K562 (cell line): ENCODE results near the gene MATN1.

Experiments used
- ADNP ChIP-seq: fragments of 200-800 bp; sonication (Bioruptor generic); IDR thresholded peaks from 2 replicates; pipeline ENCODE4 v1.6.1; 2016; ENCODE audit warnings: missing genetic modification characterization, missing compliant biosample characterization
- EHMT2 ChIP-seq: fragments of 450-650 bp; IDR thresholded peaks from 2 replicates; pipeline ENCODE4 v1.6.1; 2018; ENCODE audit warnings: antibody characterized with exemption
- ESRRA ChIP-seq: fragments of 450-650 bp; IDR thresholded peaks from 2 replicates; pipeline ENCODE4 v1.6.1; 2014; ENCODE audit warnings: low read depth, mild to moderate bottlenecking, moderate library complexity, borderline replicate concordance
- ETV1 ChIP-seq: fragments of 450-650 bp; conservative IDR thresholded peaks from 2 replicates; pipeline ENCODE4 v1.6.1; 2016; ENCODE audit warnings: missing genetic modification characterization, control low read depth, low read depth, missing compliant biosample characterization
- LEF1 ChIP-seq: fragments of 450-650 bp; IDR thresholded peaks from 2 replicates; pipeline ENCODE4 v1.6.1; 2016; ENCODE audit warnings: mild to moderate bottlenecking
- MAFG ChIP-seq: fragments of 450-650 bp; conservative IDR thresholded peaks from 2 replicates; pipeline ENCODE4 v1.6.1; 2016; ENCODE audit warnings: missing genetic modification characterization, missing compliant biosample characterization
- MCM5 ChIP-seq: fragments of 450-650 bp; IDR thresholded peaks from 2 replicates; pipeline ENCODE4 v1.6.1; 2016; ENCODE audit warnings: low read depth
- POLR2A ChIP-seq: fragments of 450-650 bp; conservative IDR thresholded peaks from 2 replicates; pipeline ENCODE4 v1.6.1; 2016
- SNAPC5 ChIP-seq: fragments of 250-450 bp; sonication (Bioruptor Pico); IDR thresholded peaks from 2 replicates; pipeline ENCODE4 v1.8.0; 2021; ENCODE audit warnings: moderate library complexity, mild to moderate bottlenecking, inconsistent platforms
- USF2 ChIP-seq: sonication (generic); formaldehyde crosslinking; IDR thresholded peaks from 2 replicates; pipeline ENCODE4 v1.5.0; 2020; ENCODE audit warnings: missing genetic modification reagents
- ZKSCAN1 ChIP-seq: fragments of 150-350 bp; IDR thresholded peaks from 2 replicates; pipeline ENCODE4 v1.6.1; 2016; ENCODE audit warnings: low read depth, low read length
- ZNF41 ChIP-seq: fragments of 250-450 bp; sonication (Bioruptor Pico); conservative IDR thresholded peaks from 2 replicates; pipeline ENCODE4 v1.4.0; 2020; ENCODE audit warnings: mild to moderate bottlenecking
- ZNF75A ChIP-seq: fragments of 450-650 bp; formaldehyde crosslinking; IDR thresholded peaks from 2 replicates; pipeline ENCODE4 v1.4.0; 2020; ENCODE audit warnings: mild to moderate bottlenecking

DNA sequence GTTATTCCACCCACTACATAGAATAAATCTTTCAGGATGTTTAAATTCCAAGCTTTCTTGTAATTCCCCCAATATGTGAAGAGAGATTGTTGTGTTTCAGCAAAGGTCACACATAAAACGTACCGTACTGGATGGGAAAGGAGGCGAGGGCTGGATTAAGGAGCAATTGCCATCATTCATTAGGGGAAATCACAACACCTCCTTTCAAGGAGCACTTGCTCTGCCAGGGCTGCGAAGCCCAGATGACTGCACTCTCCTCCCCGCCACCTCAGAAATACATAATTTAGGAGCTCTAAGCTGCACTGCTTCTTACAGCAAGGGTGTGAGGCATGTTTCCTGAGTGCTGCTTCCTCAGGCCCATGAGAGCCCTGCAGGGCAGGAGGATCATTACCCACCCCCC is 29.6 kb downstream of the MATN1 start:
- TF ChIP-seq ZNF75A (CRISPR knock-in tag) (no peak), ZKSCAN1 (no peak), POLR2A (no peak), MAFG (tag) (no peak), USF2 (CRISPR knock-in tag) (no peak), ESRRA (no peak), MCM5 (no peak), LEF1 (no peak), ADNP (tag) (no peak), ETV1 (tag) (no peak), SNAPC5 (CRISPR knock-in tag) (no peak), EHMT2 (no peak), ZNF41 (CRISPR knock-in tag) (no peak)
